ENCODE results near the gene MPV17L.

Gene MPV17L

GRCh38 chr16:15457958-15458357 is 62.4 kb downstream of the MPV17L start:
- Histone ChIP-seq H3K9me2 (replicated peaks; ENCODE audit: control insufficient read depth, low read length) (no peaks in the 10 kb centered on the region), H3K79me2 (ENCODE audit: control insufficient read depth, low read length) (no peaks in the 10 kb centered on the region), H3F3A (ENCODE audit: control insufficient read depth, insufficient read depth) (no peaks in the 10 kb centered on the region), H3K27ac (ENCODE audit: low read depth, low read length) (no peak overlapping the region), H3K27me3 (ENCODE audit: control insufficient read depth, low read length) (peaks cover 16% of the 10 kb centered on the region), H3K9me3 (ENCODE audit: control insufficient read depth, insufficient read depth, low read length) (no peaks in the 10 kb centered on the region), H3K4me3 (ENCODE audit: low read length) (no peak overlapping the region), H3K4me2 (ENCODE audit: low read length) (no peak overlapping the region), H3K36me3 (ENCODE audit: control insufficient read depth, low read length) (no peaks in the 10 kb centered on the region), H4K20me1 (ENCODE audit: control insufficient read depth, insufficient read depth, low read depth, low read length) (no peaks in the 10 kb centered on the region), H3K4me1 (ENCODE audit: control insufficient read depth, low read length) (no peaks in the 10 kb centered on the region)
- TF ChIP-seq, protein P1, sequence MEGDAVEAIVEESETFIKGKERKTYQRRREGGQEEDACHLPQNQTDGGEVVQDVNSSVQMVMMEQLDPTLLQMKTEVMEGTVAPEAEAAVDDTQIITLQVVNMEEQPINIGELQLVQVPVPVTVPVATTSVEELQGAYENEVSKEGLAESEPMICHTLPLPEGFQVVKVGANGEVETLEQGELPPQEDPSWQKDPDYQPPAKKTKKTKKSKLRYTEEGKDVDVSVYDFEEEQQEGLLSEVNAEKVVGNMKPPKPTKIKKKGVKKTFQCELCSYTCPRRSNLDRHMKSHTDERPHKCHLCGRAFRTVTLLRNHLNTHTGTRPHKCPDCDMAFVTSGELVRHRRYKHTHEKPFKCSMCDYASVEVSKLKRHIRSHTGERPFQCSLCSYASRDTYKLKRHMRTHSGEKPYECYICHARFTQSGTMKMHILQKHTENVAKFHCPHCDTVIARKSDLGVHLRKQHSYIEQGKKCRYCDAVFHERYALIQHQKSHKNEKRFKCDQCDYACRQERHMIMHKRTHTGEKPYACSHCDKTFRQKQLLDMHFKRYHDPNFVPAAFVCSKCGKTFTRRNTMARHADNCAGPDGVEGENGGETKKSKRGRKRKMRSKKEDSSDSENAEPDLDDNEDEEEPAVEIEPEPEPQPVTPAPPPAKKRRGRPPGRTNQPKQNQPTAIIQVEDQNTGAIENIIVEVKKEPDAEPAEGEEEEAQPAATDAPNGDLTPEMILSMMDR (IDR thresholded peaks at IDR 0.05; ENCODE audit: low read depth, low read length, poor library complexity, severe bottlenecking): no peak
- TF ChIP-seq EZH2phosphoT487 (IDR thresholded peaks at IDR 0.05; ENCODE audit: borderline replicate concordance, low read length): no peak

- Histone ChIP-seq H3F3A (ENCODE audit: control insufficient read depth, insufficient read depth) (no peaks in the 10 kb centered on the region), H4K20me1 (ENCODE audit: control insufficient read depth, insufficient read depth, low read depth, low read length) (no peaks in the 10 kb centered on the region), H3K4me1 (ENCODE audit: control insufficient read depth, low read length) (no peaks in the 10 kb centered on the region), H3K27me3 (ENCODE audit: control insufficient read depth, low read length) (peaks cover 16% of the 10 kb centered on the region), H3K4me2 (ENCODE audit: low read length) (no peak overlapping the region), H3K9me2 (replicated peaks; ENCODE audit: control insufficient read depth, low read length) (no peaks in the 10 kb centered on the region), H3K36me3 (ENCODE audit: control insufficient read depth, low read length) (no peaks in the 10 kb centered on the region), H3K27ac (ENCODE audit: low read depth, low read length) (no peak overlapping the region), H3K9me3 (ENCODE audit: control insufficient read depth, insufficient read depth, low read length) (no peaks in the 10 kb centered on the region), H3K79me2 (ENCODE audit: control insufficient read depth, low read length) (no peaks in the 10 kb centered on the region), H3K4me3 (ENCODE audit: low read length) (no peak overlapping the region)
- TF ChIP-seq, protein P1 (IDR thresholded peaks at IDR 0.05; ENCODE audit: low read depth, low read length, poor library complexity, severe bottlenecking): no peak
- TF ChIP-seq EZH2phosphoT487 (IDR thresholded peaks at IDR 0.05; ENCODE audit: borderline replicate concordance, low read length): no peak
Observed at GRCh38 chr16:15459791-15460190, 64.2 kb downstream of the MPV17L start.

- Histone ChIP-seq H3K4me2 (ENCODE audit: low read length) (no peak overlapping the region), H3K4me1 (ENCODE audit: control insufficient read depth, low read length) (no peaks in the 10 kb centered on the region), H3K36me3 (ENCODE audit: control insufficient read depth, low read length) (no peaks in the 10 kb centered on the region), H3K27ac (ENCODE audit: low read depth, low read length) (no peak overlapping the region), H3K9me2 (replicated peaks; ENCODE audit: control insufficient read depth, low read length) (no peaks in the 10 kb centered on the region), H3K27me3 (ENCODE audit: control insufficient read depth, low read length) (peaks cover 15% of the 10 kb centered on the region), H3K9me3 (ENCODE audit: control insufficient read depth, insufficient read depth, low read length) (no peaks in the 10 kb centered on the region), H3K79me2 (ENCODE audit: control insufficient read depth, low read length) (no peaks in the 10 kb centered on the region), H3K4me3 (ENCODE audit: low read length) (no peak overlapping the region), H3F3A (ENCODE audit: control insufficient read depth, insufficient read depth) (no peaks in the 10 kb centered on the region), H4K20me1 (ENCODE audit: control insufficient read depth, insufficient read depth, low read depth, low read length) (no peaks in the 10 kb centered on the region)
- TF ChIP-seq, protein P1 (IDR thresholded peaks at IDR 0.05; ENCODE audit: low read depth, low read length, poor library complexity, severe bottlenecking): no peak
- TF ChIP-seq EZH2phosphoT487 (IDR thresholded peaks at IDR 0.05; ENCODE audit: borderline replicate concordance, low read length): no peak
Observed at GRCh38 chr16:15460601-15461000, 65.0 kb downstream of the MPV17L start.

DNA sequence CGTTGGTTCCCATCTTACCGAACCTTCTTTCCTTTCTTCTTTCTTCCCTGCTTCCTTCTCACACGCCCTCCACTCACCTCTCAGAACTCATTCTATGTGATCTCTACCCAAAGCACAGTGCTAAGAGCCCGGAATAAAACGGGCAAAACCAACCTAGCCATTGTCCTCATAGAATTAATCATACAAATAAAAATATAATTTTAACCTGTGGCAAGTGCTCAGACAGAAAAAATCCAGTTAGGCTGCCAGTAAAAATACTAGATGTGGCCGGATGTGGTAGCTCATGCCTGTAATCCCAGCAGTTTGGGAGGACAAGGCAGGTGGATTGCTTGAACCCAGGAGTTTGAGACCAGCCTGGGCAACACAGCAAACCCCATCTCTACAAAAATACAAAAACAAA is 65.8 kb downstream of the MPV17L start:
- Histone ChIP-seq H3K27me3 (ENCODE audit: control insufficient read depth, low read length) (peaks cover 11% of the 10 kb centered on the region), H3K79me2 (ENCODE audit: control insufficient read depth, low read length) (no peaks in the 10 kb centered on the region), H3K9me2 (replicated peaks; ENCODE audit: control insufficient read depth, low read length) (no peaks in the 10 kb centered on the region), H4K20me1 (ENCODE audit: control insufficient read depth, insufficient read depth, low read depth, low read length) (no peaks in the 10 kb centered on the region), H3K4me3 (ENCODE audit: low read length) (no peak overlapping the region), H3K27ac (ENCODE audit: low read depth, low read length) (no peak overlapping the region), H3F3A (ENCODE audit: control insufficient read depth, insufficient read depth) (no peaks in the 10 kb centered on the region), H3K4me1 (ENCODE audit: control insufficient read depth, low read length) (no peaks in the 10 kb centered on the region), H3K36me3 (ENCODE audit: control insufficient read depth, low read length) (no peaks in the 10 kb centered on the region), H3K4me2 (ENCODE audit: low read length) (no peak overlapping the region), H3K9me3 (ENCODE audit: control insufficient read depth, insufficient read depth, low read length) (no peaks in the 10 kb centered on the region)
- TF ChIP-seq, protein P1 (IDR thresholded peaks at IDR 0.05; ENCODE audit: low read depth, low read length, poor library complexity, severe bottlenecking): no peak
